NCI-H526 (cell line): ENCODE results near the gene DNAAF5.

Experiments used
- DNase-seq, 2 experiments: peaks; one replicate each; lab custom pipeline; 2025; lab: John Stamatoyannopoulos, UW

The DNAAF5 gene

DNA sequence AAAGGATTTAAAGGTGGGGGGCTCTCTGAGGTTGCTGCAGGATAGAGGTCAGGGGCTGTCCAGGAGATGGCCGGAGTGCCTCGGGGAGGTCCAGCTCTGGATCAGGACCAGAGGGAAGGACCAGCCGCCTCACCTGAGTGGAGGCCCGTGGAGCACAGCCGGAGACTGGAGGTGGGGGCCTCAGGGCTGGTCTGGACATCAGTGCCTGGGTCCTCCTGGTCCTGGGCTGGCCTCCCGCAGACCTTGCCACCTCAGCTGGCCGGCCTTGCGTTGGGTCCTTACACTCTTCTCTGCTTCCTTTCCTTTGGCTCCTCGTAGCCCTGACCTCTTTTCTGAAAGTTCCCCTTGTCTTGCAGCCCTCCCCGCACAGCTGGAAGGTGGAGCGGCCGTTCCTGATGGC lies 107.8 kb downstream of the DNAAF5 start:
- DNase-seq = no peak

DNA sequence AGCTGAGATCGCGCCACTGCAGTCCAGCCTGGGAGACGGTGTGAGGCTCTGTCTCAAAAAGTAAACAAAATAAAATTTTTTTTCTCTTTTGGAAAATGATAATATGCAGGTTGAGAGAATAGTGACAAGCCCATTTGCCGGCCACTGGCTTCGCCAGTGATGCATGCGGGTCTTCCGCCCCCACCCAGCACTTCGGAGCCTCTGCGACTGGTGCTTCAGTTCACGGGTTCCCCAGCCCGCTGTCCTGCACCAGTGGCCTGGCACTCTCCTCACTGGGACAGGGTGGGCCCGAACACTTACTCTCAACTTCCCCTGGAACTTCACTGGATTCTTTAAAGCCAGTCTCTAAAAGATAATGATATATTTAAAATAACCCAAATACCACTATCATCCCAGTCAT lies 108.5 kb downstream of the DNAAF5 start:
- no peak for DNase-seq

DNA sequence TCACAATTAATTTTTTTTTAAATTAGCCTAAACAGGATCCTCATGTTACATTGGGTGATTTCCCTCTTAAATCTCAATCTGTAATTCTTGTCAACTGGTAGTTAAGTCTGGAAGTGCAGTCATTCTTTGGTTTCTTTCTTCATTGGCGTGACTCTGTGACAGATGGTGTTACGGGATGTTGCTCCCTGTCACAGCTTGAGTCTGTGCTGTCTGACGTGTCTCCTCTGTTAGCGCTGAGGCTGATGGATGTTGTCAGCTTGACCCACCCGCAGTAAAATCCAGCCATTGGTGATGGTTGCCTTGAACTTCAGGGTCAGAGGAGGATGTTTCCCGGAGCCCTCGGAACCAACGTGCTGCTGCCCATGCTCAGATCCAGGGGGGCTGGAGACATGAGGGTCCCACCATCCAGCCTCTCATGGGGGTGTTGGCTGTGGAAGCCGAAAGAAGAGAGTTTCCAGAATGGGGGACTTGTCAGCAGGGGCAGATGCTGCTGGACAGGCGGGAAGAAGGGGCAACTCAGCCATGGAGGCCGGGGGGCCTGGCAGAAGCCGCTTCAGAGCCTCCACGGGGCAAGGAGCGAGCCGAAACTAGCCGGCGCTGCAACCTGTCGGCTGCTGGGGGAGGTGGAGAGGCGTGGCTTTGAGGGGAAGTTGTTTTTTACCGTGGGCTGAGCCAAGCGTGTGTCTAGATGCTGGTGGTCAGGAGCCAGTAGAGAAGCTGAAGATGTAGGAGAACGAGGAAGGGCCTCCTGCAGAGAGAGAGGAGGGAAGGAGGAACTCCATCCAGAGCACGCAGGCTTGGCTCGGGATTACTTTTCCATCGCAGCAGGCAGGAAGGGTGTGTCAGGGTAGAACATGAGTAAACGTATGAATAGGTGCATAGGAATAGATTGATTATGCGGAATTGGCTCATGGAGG lies 109.2 kb downstream of the DNAAF5 start:
- no peak for DNase-seq
